SK-N-SH (cell line): ENCODE measurements around the gene CRYGC. TPM values are rescaled to one million over a fixed set of nuclear protein-coding genes. Genes with fewer than 3 reads are reported as not detected.

Source experiments
- CTCF ChIA-PET: fragments of 300-600, 350-600 bp; formaldehyde crosslinking; extraction: SDS; loops from one replicate; lab custom pipeline; 2021; lab: Yijun Ruan, JAX
- POLR2A ChIA-PET: fragments of 350-600 bp; sonication (Branson Sonifier 250); formaldehyde crosslinking; extraction: SDS; loops from one replicate; lab custom pipeline; 2020; ENCODE audit warnings: antibody characterized with exemption, inconsistent platforms; lab: Yijun Ruan, JAX
- DNase-seq: peaks from one replicate; pipeline ENCODE4 v3.0.0; 2012
- H2AFZ ChIP-seq: fragments of 200-600 bp; sonication (generic); 2 replicates; pipeline ENCODE4 v1.8.1; 2016; ENCODE audit warnings: antibody characterized with exemption, mild to moderate bottlenecking, low read depth
- H3F3A ChIP-seq: fragments of 200-600 bp; sonication (generic); replicated peaks from 2 replicates; pipeline ENCODE3; 2016; ENCODE audit warnings: antibody characterized with exemption, mild to moderate bottlenecking; ENCODE audit not compliant: insufficient read depth
- H3K27ac ChIP-seq, 2 experiments: fragments of 200-500 bp in 1 of 2; fragments of 200-600 bp in 1 of 2; sonication (Bioruptor generic) in 1 of 2; sonication (generic), shearing (Covaris generic) in 1 of 2; 2 replicates each; pipeline versions ENCODE4 v1.5.1 to v1.6.1; 2014 to 2016; ENCODE audit warnings: low read depth in 2 of 2, inconsistent platforms in 1 of 2, low read length in 1 of 2, mild to moderate bottlenecking in 1 of 2, mixed read lengths in 1 of 2
- H3K27me3 ChIP-seq: fragments of 200-600 bp; sonication (generic), shearing (Covaris generic); 2 replicates; pipeline ENCODE4 v1.6.1; 2016; ENCODE audit warnings: mixed run types; ENCODE audit not compliant: insufficient read depth
- H3K36me3 ChIP-seq, 2 experiments: fragments of 200-500 bp in 1 of 2; fragments of 200-600 bp in 1 of 2; sonication (Bioruptor generic) in 1 of 2; sonication (generic) in 1 of 2; replicated peaks in 1 of 2; 2 replicates each; pipeline versions ENCODE3 to v1.5.1; 2014 to 2016; ENCODE audit warnings: low read length in 1 of 2, mild to moderate bottlenecking in 1 of 2; ENCODE audit not compliant: insufficient read depth in 2 of 2, control insufficient read depth in 1 of 2
- H3K4me1 ChIP-seq, 2 experiments: fragments of 200-500 bp in 1 of 2; fragments of 200-600 bp in 1 of 2; sonication (Bioruptor generic) in 1 of 2; sonication (generic), shearing (Covaris generic) in 1 of 2; 2 replicates each; pipeline versions ENCODE4 v1.5.1 to v1.6.1; 2014 to 2016; ENCODE audit warnings: low read depth in 1 of 2, low read length in 1 of 2, mixed run types in 1 of 2; ENCODE audit not compliant: insufficient read depth in 2 of 2, control insufficient read depth in 1 of 2
- H3K4me2 ChIP-seq: fragments of 200-600 bp; sonication (generic), shearing (Covaris generic); 2 replicates; pipeline ENCODE4 v1.6.1; 2017; ENCODE audit warnings: mixed run types
- H3K4me3 ChIP-seq, 2 experiments: fragments of 200-500 bp in 1 of 2; fragments of 200-600 bp in 1 of 2; sonication (Bioruptor generic) in 1 of 2; sonication (generic), shearing (Covaris generic) in 1 of 2; 2 replicates each; pipeline versions ENCODE4 v1.5.1 to v1.8.1; 2014 to 2016; ENCODE audit warnings: low read depth in 2 of 2, inconsistent platforms in 1 of 2, low read length in 1 of 2, mild to moderate bottlenecking in 1 of 2, mixed read lengths in 1 of 2, moderate library complexity in 1 of 2
- H3K79me2 ChIP-seq: fragments of 200-600 bp; sonication (generic); 2 replicates; pipeline ENCODE4 v1.8.1; 2017; ENCODE audit warnings: mild to moderate bottlenecking; ENCODE audit not compliant: insufficient read depth
- H3K9ac ChIP-seq: fragments of 200-600 bp; sonication (generic); 2 replicates; pipeline ENCODE4 v1.6.1; 2017; ENCODE audit warnings: mixed run types
- H3K9me2 ChIP-seq: fragments of 200-600 bp; sonication (generic); 2 replicates; pipeline ENCODE4 v1.6.1; 2017; ENCODE audit warnings: mixed run types
- H3K9me3 ChIP-seq: fragments of 200-600 bp; sonication (generic); 2 replicates; pipeline ENCODE4 v1.6.1; 2017; ENCODE audit warnings: mixed run types, mild to moderate bottlenecking, moderate library complexity
- H4K20me1 ChIP-seq: fragments of 200-600 bp; sonication (generic); 2 replicates; pipeline ENCODE4 v1.6.1; 2017; ENCODE audit warnings: mild to moderate bottlenecking, mixed run types; ENCODE audit not compliant: insufficient read depth
- ELF1 ChIP-seq: IDR thresholded peaks from 2 replicates; pipeline ENCODE4 v1.4.0; 2012
- EZH2phosphoT487 ChIP-seq: fragments of 200-600 bp; sonication (generic); IDR thresholded peaks from 2 replicates; pipeline ENCODE4 v1.6.1; 2017; ENCODE audit warnings: low read depth, mixed run types, mild to moderate bottlenecking, antibody characterized with exemption, moderate library complexity, borderline replicate concordance
- FOXJ3 ChIP-seq: sonication (generic); formaldehyde crosslinking; IDR thresholded peaks from 2 replicates; pipeline ENCODE4 v1.5.1; 2020; ENCODE audit warnings: mild to moderate bottlenecking, missing genetic modification reagents
- GATA2 ChIP-seq: sonication (generic); formaldehyde crosslinking; IDR thresholded peaks from 2 replicates; pipeline ENCODE4 v1.5.0; 2020; ENCODE audit warnings: mild to moderate bottlenecking, missing genetic modification reagents
- JUND ChIP-seq: IDR thresholded peaks from 2 replicates; pipeline ENCODE4 v1.4.0; 2012
- MEF2A ChIP-seq: IDR thresholded peaks from 2 replicates; pipeline ENCODE4 v1.4.0; 2012; ENCODE audit warnings: low read depth, borderline replicate concordance
- MXI1 ChIP-seq: IDR thresholded peaks from 2 replicates; pipeline ENCODE4 v1.6.1; 2012; ENCODE audit warnings: mild to moderate bottlenecking, low read depth, low read length, improper control_type of control experiment
- NFIC ChIP-seq: IDR thresholded peaks from 2 replicates; pipeline ENCODE4 v1.4.0; 2012; ENCODE audit warnings: borderline replicate concordance
- NRF1 ChIP-seq: IDR thresholded peaks from 2 replicates; pipeline ENCODE4 v1.6.1; 2012; ENCODE audit warnings: low read depth, mild to moderate bottlenecking, low read length
- POLR2AphosphoS5 ChIP-seq: IDR thresholded peaks from 2 replicates; pipeline ENCODE4 v1.6.1; 2012; ENCODE audit warnings: low read depth, low read length
- RCOR1 ChIP-seq: fragments of 150-350 bp; IDR thresholded peaks from 2 replicates; pipeline ENCODE4 v1.6.1; 2017; ENCODE audit warnings: antibody characterized with exemption, low read length
- RFX5 ChIP-seq: IDR thresholded peaks from 2 replicates; pipeline ENCODE4 v1.6.1; 2012; ENCODE audit warnings: mild to moderate bottlenecking, improper control_type of control experiment, low read length
- RXRA ChIP-seq: IDR thresholded peaks from 2 replicates; pipeline ENCODE4 v1.4.0; 2012; ENCODE audit warnings: low read depth, mild to moderate bottlenecking, borderline replicate concordance
- TAF1 ChIP-seq: IDR thresholded peaks from 2 replicates; pipeline ENCODE4 v1.6.1; 2012; ENCODE audit warnings: low read depth, mild to moderate bottlenecking, low read length, moderate library complexity, borderline replicate concordance
- TEAD4 ChIP-seq: IDR thresholded peaks from 2 replicates; pipeline ENCODE4 v1.4.0; 2012; ENCODE audit warnings: mild to moderate bottlenecking, borderline replicate concordance; ENCODE audit not compliant: insufficient read depth
- WGBS: methylation state at CpG from one replicate; pipeline ENCODE4 v1.1.6; 2017; ENCODE audit warnings: low lambda C conversion rate; 5-methylcytosine and 5-hydroxymethylcytosine counted together
- polyA plus RNA-seq, 3 experiments: library from polyadenylated mRNA; depleted of rRNA; stranded (reverse); fragments of >200 nt; gene quantifications; 2 replicates each; pipeline ENCODE4 v1.2.3, GENCODE V29; 2012
- TF ChIP-seq, protein P1 (sequence below): IDR thresholded peaks from 2 replicates; pipeline ENCODE4 v1.4.0; 2012; ENCODE audit warnings: low read depth
- TF ChIP-seq, protein P2 (sequence below): IDR thresholded peaks from 2 replicates; pipeline ENCODE4; 2012
- TF ChIP-seq, protein P3 (sequence below): IDR thresholded peaks from 2 replicates; pipeline ENCODE4 v1.4.0; 2012; ENCODE audit warnings: low read depth, borderline replicate concordance
- TF ChIP-seq, protein P4 (sequence below): IDR thresholded peaks from 2 replicates; pipeline ENCODE4 v1.6.1; 2012; ENCODE audit warnings: mild to moderate bottlenecking, low read depth, low read length, moderate library complexity
- TF ChIP-seq, protein P5 (sequence below): IDR thresholded peaks from 2 replicates; pipeline ENCODE4 v1.4.0; 2012; ENCODE audit warnings: low read depth, borderline replicate concordance

The CRYGC gene
- polyA plus RNA-seq, 1 of the 3 experiments (the other 2 are of a cell fraction): 0.31 TPM

DNA sequence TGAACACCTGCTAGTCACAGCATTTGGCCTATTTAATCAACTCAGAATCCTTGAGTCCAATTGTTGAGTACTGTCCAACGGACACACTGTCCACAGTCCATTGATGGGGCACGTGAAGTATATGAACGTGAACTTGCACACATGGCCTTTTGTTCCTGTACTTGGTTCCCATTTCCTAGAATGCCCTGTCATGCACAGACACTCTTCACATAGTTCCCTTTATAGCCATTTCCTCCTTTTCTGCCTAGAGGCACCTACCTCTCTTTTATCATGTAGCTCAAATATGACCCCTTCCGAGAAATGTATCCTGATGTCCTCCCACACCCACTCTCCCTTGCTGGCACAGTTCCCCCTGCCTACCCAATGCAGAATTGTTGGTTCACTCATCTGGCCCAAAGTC is 42.5 kb upstream of the CRYGC start:
- Histone ChIP-seq H4K20me1 (no peaks in the 10 kb centered on the region), H2AFZ (no peak overlapping the region), H3K4me2 (no peak overlapping the region), H3K79me2 (no peaks in the 10 kb centered on the region), H3K4me1 (no peaks in the 10 kb centered on the region; a peak in 2 of 4 replicates), H3K9me2 (no peaks in the 10 kb centered on the region), H3F3A (peaks cover 6% of the 10 kb centered on the region), H3K9ac (no peak overlapping the region), H3K27ac (no peak overlapping the region), H3K9me3 (no peaks in the 10 kb centered on the region), H3K27me3 (no peaks in the 10 kb centered on the region), H3K4me3 (no peak overlapping the region), H3K36me3 (no peaks in the 10 kb centered on the region)
- CTCF ChIA-PET: interaction anchor here (1.0 kb wide), 1 partner anchor 70 kb away, joined by 5 read pairs; no protein-coding TSS in a partner anchor
- 85% methylated on average over 4 of the region's 4 CpGs for WGBS
- POLR2A ChIA-PET: no interaction called here
- TF ChIP-seq NRF1 (no peak), TEAD4 (no peak), POLR2AphosphoS5 (no peak), ELF1 (no peak), EZH2phosphoT487 (no peak), NFIC (no peak), MEF2A (no peak), RFX5 (no peak), JUND (no peak), MXI1 (no peak)
- TF ChIP-seq, protein P1, sequence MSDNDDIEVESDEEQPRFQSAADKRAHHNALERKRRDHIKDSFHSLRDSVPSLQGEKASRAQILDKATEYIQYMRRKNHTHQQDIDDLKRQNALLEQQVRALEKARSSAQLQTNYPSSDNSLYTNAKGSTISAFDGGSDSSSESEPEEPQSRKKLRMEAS: no peak
- TF ChIP-seq, protein P2, sequence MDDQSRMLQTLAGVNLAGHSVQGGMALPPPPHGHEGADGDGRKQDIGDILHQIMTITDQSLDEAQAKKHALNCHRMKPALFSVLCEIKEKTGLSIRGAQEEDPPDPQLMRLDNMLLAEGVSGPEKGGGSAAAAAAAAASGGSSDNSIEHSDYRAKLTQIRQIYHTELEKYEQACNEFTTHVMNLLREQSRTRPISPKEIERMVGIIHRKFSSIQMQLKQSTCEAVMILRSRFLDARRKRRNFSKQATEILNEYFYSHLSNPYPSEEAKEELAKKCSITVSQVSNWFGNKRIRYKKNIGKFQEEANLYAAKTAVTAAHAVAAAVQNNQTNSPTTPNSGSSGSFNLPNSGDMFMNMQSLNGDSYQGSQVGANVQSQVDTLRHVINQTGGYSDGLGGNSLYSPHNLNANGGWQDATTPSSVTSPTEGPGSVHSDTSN: no peak
- TF ChIP-seq, protein P3, sequence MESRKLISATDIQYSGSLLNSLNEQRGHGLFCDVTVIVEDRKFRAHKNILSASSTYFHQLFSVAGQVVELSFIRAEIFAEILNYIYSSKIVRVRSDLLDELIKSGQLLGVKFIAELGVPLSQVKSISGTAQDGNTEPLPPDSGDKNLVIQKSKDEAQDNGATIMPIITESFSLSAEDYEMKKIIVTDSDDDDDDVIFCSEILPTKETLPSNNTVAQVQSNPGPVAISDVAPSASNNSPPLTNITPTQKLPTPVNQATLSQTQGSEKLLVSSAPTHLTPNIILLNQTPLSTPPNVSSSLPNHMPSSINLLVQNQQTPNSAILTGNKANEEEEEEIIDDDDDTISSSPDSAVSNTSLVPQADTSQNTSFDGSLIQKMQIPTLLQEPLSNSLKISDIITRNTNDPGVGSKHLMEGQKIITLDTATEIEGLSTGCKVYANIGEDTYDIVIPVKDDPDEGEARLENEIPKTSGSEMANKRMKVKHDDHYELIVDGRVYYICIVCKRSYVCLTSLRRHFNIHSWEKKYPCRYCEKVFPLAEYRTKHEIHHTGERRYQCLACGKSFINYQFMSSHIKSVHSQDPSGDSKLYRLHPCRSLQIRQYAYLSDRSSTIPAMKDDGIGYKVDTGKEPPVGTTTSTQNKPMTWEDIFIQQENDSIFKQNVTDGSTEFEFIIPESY: no peak
- no peak for DNase-seq

DNA sequence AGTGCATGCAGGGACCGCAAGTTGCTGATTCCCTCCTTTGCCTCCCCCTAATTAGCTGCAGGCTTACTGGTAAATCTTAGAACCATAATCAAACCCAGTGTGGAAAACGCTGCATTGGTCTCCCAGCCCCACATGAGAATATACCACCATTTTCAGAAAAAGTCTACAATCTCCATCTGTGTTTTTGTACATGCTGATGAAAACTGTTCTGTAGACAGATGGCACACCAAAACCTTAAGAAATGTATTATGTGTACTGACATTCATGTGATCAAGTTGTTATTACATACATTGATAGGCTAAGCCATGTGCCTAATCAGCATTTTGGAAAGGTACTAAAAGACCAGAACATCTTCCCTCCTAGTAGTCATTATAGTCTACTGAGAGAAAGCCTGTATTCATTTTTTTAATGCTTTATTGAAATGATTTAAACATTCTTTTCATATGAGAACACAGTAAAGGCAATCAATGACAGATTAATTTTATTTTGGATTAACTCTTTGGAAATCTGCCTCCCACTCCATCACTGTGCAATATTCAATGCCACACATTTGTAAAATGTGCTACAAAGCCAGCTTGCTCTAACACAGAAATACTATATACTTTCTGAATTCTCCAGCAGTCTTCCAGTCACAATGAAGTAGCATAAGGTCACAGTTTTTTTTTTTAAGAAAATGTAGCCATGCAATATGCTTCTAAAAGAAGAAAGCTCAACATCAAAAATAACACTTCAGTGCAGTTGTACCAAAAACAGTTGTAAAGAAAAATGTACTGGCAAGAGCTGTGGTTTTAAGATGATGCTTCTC is 35.5 kb upstream of the CRYGC start:
- Histone ChIP-seq H3K9me2 (no peaks in the 10 kb centered on the region), H2AFZ (no peak overlapping the region), H3K4me2 (no peak overlapping the region), H3K9ac (no peak overlapping the region), H4K20me1 (no peaks in the 10 kb centered on the region), H3K36me3 (no peaks in the 10 kb centered on the region), H3K9me3 (no peaks in the 10 kb centered on the region), H3K79me2 (no peaks in the 10 kb centered on the region), H3K27me3 (no peaks in the 10 kb centered on the region), H3F3A (no peaks in the 10 kb centered on the region), H3K27ac (no peak overlapping the region), H3K4me1 (no peaks in the 10 kb centered on the region), H3K4me3 (no peak overlapping the region)
- ChIA-PET POLR2A (no interaction called here), CTCF (interaction anchor here (0.8 to 4.4 kb wide), 2 partner anchors 10 to 72 kb away, joined by 3 to 28 read pairs; no protein-coding TSS in a partner anchor)
- TF ChIP-seq, protein P4, sequence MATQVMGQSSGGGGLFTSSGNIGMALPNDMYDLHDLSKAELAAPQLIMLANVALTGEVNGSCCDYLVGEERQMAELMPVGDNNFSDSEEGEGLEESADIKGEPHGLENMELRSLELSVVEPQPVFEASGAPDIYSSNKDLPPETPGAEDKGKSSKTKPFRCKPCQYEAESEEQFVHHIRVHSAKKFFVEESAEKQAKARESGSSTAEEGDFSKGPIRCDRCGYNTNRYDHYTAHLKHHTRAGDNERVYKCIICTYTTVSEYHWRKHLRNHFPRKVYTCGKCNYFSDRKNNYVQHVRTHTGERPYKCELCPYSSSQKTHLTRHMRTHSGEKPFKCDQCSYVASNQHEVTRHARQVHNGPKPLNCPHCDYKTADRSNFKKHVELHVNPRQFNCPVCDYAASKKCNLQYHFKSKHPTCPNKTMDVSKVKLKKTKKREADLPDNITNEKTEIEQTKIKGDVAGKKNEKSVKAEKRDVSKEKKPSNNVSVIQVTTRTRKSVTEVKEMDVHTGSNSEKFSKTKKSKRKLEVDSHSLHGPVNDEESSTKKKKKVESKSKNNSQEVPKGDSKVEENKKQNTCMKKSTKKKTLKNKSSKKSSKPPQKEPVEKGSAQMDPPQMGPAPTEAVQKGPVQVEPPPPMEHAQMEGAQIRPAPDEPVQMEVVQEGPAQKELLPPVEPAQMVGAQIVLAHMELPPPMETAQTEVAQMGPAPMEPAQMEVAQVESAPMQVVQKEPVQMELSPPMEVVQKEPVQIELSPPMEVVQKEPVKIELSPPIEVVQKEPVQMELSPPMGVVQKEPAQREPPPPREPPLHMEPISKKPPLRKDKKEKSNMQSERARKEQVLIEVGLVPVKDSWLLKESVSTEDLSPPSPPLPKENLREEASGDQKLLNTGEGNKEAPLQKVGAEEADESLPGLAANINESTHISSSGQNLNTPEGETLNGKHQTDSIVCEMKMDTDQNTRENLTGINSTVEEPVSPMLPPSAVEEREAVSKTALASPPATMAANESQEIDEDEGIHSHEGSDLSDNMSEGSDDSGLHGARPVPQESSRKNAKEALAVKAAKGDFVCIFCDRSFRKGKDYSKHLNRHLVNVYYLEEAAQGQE: no peak
- no peak for TF ChIP-seq NFIC
- no peak for TF ChIP-seq POLR2AphosphoS5
- TF ChIP-seq RCOR1: no peak
- TF ChIP-seq, protein P5, sequence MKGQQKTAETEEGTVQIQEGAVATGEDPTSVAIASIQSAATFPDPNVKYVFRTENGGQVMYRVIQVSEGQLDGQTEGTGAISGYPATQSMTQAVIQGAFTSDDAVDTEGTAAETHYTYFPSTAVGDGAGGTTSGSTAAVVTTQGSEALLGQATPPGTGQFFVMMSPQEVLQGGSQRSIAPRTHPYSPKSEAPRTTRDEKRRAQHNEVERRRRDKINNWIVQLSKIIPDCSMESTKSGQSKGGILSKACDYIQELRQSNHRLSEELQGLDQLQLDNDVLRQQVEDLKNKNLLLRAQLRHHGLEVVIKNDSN: no peak
- no peak for TF ChIP-seq GATA2 (CRISPR knock-in tag)
- no peak for TF ChIP-seq TAF1
- no peak for TF ChIP-seq JUND
- TF ChIP-seq RXRA: no peak
- TF ChIP-seq FOXJ3 (CRISPR knock-in tag): no peak
- TF ChIP-seq MXI1: no peak
- 82% methylated on average over 2 of the region's 2 CpGs for WGBS
- DNase-seq: no peak
